ENCODE measurements around the gene PIMREG. TPM values are rescaled to one million over a fixed set of nuclear protein-coding genes. Genes with fewer than 3 reads are reported as not detected.

Gene PIMREG
- total RNA-seq, 1 experiment from 2014 or later: 52.2 TPM

- Histone ChIP-seq H2AFZ (no peak overlapping the region), H3K4me1 (replicated peaks; ENCODE audit: insufficient read depth) (peaks cover under 1% of the 10 kb centered on the region; the same call in 1 of the 2 replicates), H3K4me2 (no peak overlapping the region), H3K36me3 (ENCODE audit: low read depth) (no peaks in the 10 kb centered on the region), H3K27ac (no peak overlapping the region), H3F3A (ENCODE audit: insufficient read depth, low read depth) (no peaks in the 10 kb centered on the region; the same call in 1 of the 2 replicates), H3K79me2 (ENCODE audit: low read depth) (no peaks in the 10 kb centered on the region), H3K9me2 (ENCODE audit: insufficient read depth) (no peaks in the 10 kb centered on the region), H3K4me3 (no peak overlapping the region), H3K9me3 (ENCODE audit: insufficient read depth, low read depth) (no peaks in the 10 kb centered on the region), H4K20me1 (ENCODE audit: insufficient read depth) (no peaks in the 10 kb centered on the region), H3K27me3 (ENCODE audit: insufficient read depth, low read depth) (no peaks in the 10 kb centered on the region)
- POLR2A ChIA-PET (ENCODE audit: unreplicated experiment): interaction anchor here (0.7 kb wide), 1 partner anchor 991 kb away, joined by 5 read pairs; no protein-coding TSS in a partner anchor
- intact Hi-C loops (cut with micrococcal nuclease; ENCODE audit: unreplicated experiment): no loop called here
- no TSS peak for BruUV-seq (replicated peaks)
- CTCF ChIA-PET: no interaction called here
- TF ChIP-seq, protein P1, sequence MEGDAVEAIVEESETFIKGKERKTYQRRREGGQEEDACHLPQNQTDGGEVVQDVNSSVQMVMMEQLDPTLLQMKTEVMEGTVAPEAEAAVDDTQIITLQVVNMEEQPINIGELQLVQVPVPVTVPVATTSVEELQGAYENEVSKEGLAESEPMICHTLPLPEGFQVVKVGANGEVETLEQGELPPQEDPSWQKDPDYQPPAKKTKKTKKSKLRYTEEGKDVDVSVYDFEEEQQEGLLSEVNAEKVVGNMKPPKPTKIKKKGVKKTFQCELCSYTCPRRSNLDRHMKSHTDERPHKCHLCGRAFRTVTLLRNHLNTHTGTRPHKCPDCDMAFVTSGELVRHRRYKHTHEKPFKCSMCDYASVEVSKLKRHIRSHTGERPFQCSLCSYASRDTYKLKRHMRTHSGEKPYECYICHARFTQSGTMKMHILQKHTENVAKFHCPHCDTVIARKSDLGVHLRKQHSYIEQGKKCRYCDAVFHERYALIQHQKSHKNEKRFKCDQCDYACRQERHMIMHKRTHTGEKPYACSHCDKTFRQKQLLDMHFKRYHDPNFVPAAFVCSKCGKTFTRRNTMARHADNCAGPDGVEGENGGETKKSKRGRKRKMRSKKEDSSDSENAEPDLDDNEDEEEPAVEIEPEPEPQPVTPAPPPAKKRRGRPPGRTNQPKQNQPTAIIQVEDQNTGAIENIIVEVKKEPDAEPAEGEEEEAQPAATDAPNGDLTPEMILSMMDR (conservative IDR thresholded peaks at IDR 0.05): no peak
- TF ChIP-seq EZH2 (IDR thresholded peaks at IDR 0.05; ENCODE audit: low read depth): no peak
- DNase-seq: no peak
Measured at GRCh38 chr17:6462692-6463091, 18.4 kb downstream of the PIMREG start.

DNA sequence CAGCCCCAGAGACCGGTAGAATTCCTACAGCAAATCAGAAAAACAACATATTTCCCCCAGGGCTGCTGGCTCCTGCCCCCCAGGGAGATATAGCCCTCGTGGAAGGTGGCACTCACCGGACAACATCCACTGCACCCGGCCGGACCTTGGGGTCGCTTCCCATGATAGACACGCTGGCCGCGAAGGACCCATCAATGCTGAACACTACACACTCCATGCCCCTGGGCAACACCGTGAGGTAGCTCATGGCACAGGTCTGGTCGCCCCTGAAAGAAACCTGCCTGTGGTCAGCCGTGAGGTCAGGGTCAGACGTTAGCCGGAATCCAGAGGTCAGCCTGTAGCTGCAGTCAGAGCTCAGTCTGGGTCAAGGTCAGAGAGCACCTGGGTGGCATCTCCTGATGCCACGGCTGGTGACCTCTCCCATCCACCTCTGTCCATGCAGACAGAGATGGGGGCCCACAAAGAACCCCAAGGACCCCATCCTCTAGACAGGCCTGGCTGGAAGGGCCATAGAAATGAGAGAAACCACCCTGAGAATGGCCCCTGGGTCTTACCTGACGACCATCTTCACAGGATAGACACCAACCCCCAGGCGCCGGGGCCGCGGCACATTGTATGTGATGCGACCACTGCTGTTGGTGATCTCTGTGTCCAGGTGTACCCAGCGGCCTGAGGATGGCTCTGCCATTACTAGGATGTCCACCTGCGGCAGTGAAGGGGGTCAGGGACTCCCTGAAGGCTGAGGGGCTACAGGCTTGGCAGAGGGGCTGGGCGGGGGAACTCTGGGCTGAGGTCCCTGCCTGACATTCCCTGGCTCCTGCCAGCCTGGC, 19.6 kb downstream of the PIMREG start:
- H3K4me3 ChIP-seq: no peak overlapping the region
- TF ChIP-seq EZH2 (IDR thresholded peaks at IDR 0.05; ENCODE audit: low read depth): no peak
- TF ChIP-seq, protein P1 (conservative IDR thresholded peaks at IDR 0.05): no peak
- H2AFZ ChIP-seq: no peak overlapping the region
- H3F3A ChIP-seq (ENCODE audit: insufficient read depth, low read depth): no peaks in the 10 kb centered on the region; the same call in 1 of the 2 replicates
- no peak for DNase-seq
- no peak overlapping the region for H3K27ac ChIP-seq
- H3K36me3 ChIP-seq (ENCODE audit: low read depth): no peaks in the 10 kb centered on the region
- no peaks in the 10 kb centered on the region for H3K79me2 ChIP-seq (ENCODE audit: low read depth)
- no peaks in the 10 kb centered on the region for H3K27me3 ChIP-seq (ENCODE audit: insufficient read depth, low read depth)
- intact Hi-C loops (cut with micrococcal nuclease; ENCODE audit: unreplicated experiment): no loop called here
- POLR2A ChIA-PET (ENCODE audit: unreplicated experiment): no interaction called here
- no peak overlapping the region for H3K4me2 ChIP-seq
- no peaks in the 10 kb centered on the region for H3K9me3 ChIP-seq (ENCODE audit: insufficient read depth, low read depth)
- no TSS peak for BruUV-seq (replicated peaks)
- H3K4me1 ChIP-seq (replicated peaks; ENCODE audit: insufficient read depth): no peaks in the 10 kb centered on the region
- no peaks in the 10 kb centered on the region for H3K9me2 ChIP-seq (ENCODE audit: insufficient read depth)
- no peaks in the 10 kb centered on the region for H4K20me1 ChIP-seq (ENCODE audit: insufficient read depth)
- CTCF ChIA-PET: no interaction called here

DNA sequence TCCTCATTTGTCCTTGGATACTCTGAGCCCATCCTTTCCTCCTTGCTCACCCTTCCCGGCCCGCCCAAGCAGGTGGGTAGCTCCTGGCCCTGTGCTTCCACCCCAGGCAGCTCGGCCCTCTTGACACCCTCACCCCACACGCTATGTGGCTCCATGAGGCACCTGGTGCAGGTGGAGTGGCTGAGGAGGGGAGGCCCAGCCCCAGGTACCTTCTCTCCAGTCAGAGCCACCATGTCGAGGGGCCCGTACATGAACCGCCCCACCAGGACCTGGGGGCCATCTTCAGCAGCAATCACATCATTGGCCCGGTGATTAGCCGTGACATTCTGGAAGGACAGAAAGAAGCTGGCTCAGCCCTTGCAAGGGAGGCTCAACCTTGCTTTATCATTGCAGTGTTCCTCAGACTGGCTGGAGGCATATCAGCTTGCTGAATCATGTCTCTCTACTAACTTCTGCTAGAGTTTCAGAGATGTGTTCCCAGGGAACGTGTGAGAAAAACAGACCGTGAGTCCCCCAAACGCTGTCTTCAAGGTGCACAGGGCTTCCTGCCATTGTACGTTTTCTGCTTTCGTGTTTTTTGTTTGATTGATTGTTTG, 20.3 kb downstream of the PIMREG start:
- Histone ChIP-seq H3K27ac (no peak overlapping the region), H3K9me3 (ENCODE audit: insufficient read depth, low read depth) (no peaks in the 10 kb centered on the region), H3K9me2 (ENCODE audit: insufficient read depth) (no peaks in the 10 kb centered on the region), H2AFZ (no peak overlapping the region), H3K27me3 (ENCODE audit: insufficient read depth, low read depth) (no peaks in the 10 kb centered on the region), H3K79me2 (ENCODE audit: low read depth) (no peaks in the 10 kb centered on the region), H3K4me2 (no peak overlapping the region), H3K4me1 (replicated peaks; ENCODE audit: insufficient read depth) (no peaks in the 10 kb centered on the region), H3K4me3 (no peak overlapping the region), H4K20me1 (ENCODE audit: insufficient read depth) (no peaks in the 10 kb centered on the region), H3F3A (ENCODE audit: insufficient read depth, low read depth) (no peaks in the 10 kb centered on the region; the same call in 1 of the 2 replicates), H3K36me3 (ENCODE audit: low read depth) (no peaks in the 10 kb centered on the region)
- no peak for TF ChIP-seq EZH2 (IDR thresholded peaks at IDR 0.05; ENCODE audit: low read depth)
- TF ChIP-seq, protein P1 (conservative IDR thresholded peaks at IDR 0.05): no peak
- intact Hi-C loops (cut with micrococcal nuclease; ENCODE audit: unreplicated experiment): no loop called here
- BruUV-seq (replicated peaks): no TSS peak
- CTCF ChIA-PET: no interaction called here
- no peak for DNase-seq
- POLR2A ChIA-PET (ENCODE audit: unreplicated experiment): no interaction called here
